Measurements from ENCODE around the gene MSH4. TPM values are rescaled to one million over a fixed set of nuclear protein-coding genes. Genes with fewer than 3 reads are reported as not detected.
"Not testable (repeated sequence)": the region's sequence is repeated elsewhere in the genome, so short reads cannot be mapped to it uniquely, and the experiment has no call there.

Gene MSH4
- total and polyA plus RNA-seq, 4 donors: 0.46 to 0.72 (median 0.68) TPM; not detected in 1

GRCh38 chr1:75777812-75778211 lies 18.9 kb upstream of the MSH4 start:
- H3K27ac ChIP-seq (ENCODE audit: low read depth in 1 of 2, low read length in 2 of 2); ATAC-seq (ENCODE audit: low FRiP score); DNase-seq; H3K36me3 ChIP-seq (ENCODE audit: control insufficient read depth in 1 of 2, insufficient read depth in 2 of 2, low read length in 1 of 2); H3K4me3 ChIP-seq (ENCODE audit: low read length in 2 of 2); H3K9me3 ChIP-seq (ENCODE audit: control insufficient read depth, low read length); H3K4me1 ChIP-seq (ENCODE audit: control insufficient read depth in 1 of 2, insufficient read depth in 2 of 2, low read length in 2 of 2); H3K27me3 ChIP-seq (ENCODE audit: control insufficient read depth in 1 of 2, insufficient read depth in 2 of 2, low read length in 1 of 2); intact Hi-C loops (cut with DNase I): not testable (repeated sequence)
- 84 to 93% methylated on average over 4 of the region's 4 CpGs for WGBS, 2 donors

GRCh38 chr1:75778694-75779093 lies 18.0 kb upstream of the MSH4 start:
- H3K27me3 ChIP-seq (ENCODE audit: control insufficient read depth in 1 of 2, insufficient read depth in 2 of 2, low read length in 1 of 2); H3K9me3 ChIP-seq (ENCODE audit: control insufficient read depth, low read length); H3K4me1 ChIP-seq (ENCODE audit: control insufficient read depth in 1 of 2, insufficient read depth in 2 of 2, low read length in 2 of 2); H3K27ac ChIP-seq (ENCODE audit: low read depth in 1 of 2, low read length in 2 of 2); DNase-seq; intact Hi-C loops (cut with DNase I); H3K36me3 ChIP-seq (ENCODE audit: control insufficient read depth in 1 of 2, insufficient read depth in 2 of 2, low read length in 1 of 2); H3K4me3 ChIP-seq (ENCODE audit: low read length in 2 of 2); ATAC-seq (ENCODE audit: low FRiP score): not testable (repeated sequence)
- WGBS, 2 donors: 86 to 87% methylated on average over 5 of the region's 5 CpGs

- H3K27ac ChIP-seq (ENCODE audit: low read depth in 1 of 2, low read length in 2 of 2); H3K4me3 ChIP-seq (ENCODE audit: low read length in 2 of 2); H3K36me3 ChIP-seq (ENCODE audit: control insufficient read depth in 1 of 2, insufficient read depth in 2 of 2, low read length in 1 of 2); H3K27me3 ChIP-seq (ENCODE audit: control insufficient read depth in 1 of 2, insufficient read depth in 2 of 2, low read length in 1 of 2); H3K9me3 ChIP-seq (ENCODE audit: control insufficient read depth, low read length); H3K4me1 ChIP-seq (ENCODE audit: control insufficient read depth in 1 of 2, insufficient read depth in 2 of 2, low read length in 2 of 2); intact Hi-C loops (cut with DNase I); ATAC-seq (ENCODE audit: low FRiP score); DNase-seq: not testable (repeated sequence)
- WGBS, 2 donors: 75 to 81% methylated on average over 4 of the region's 4 CpGs
Observed at GRCh38 chr1:75780183-75780582, 16.5 kb upstream of the MSH4 start.

- not testable (repeated sequence) for H3K4me3 ChIP-seq (ENCODE audit: low read length in 2 of 2); H3K27ac ChIP-seq (ENCODE audit: low read depth in 1 of 2, low read length in 2 of 2); DNase-seq; H3K27me3 ChIP-seq (ENCODE audit: control insufficient read depth in 1 of 2, insufficient read depth in 2 of 2, low read length in 1 of 2); H3K4me1 ChIP-seq (ENCODE audit: control insufficient read depth in 1 of 2, insufficient read depth in 2 of 2, low read length in 2 of 2); H3K36me3 ChIP-seq (ENCODE audit: control insufficient read depth in 1 of 2, insufficient read depth in 2 of 2, low read length in 1 of 2); H3K9me3 ChIP-seq (ENCODE audit: control insufficient read depth, low read length); ATAC-seq (ENCODE audit: low FRiP score)
- intact Hi-C loops (cut with DNase I): loop anchor here in 1 of 2 donors (2.0 kb wide), 1 partner anchor 15 kb away; no protein-coding TSS in a partner anchor
- WGBS, 2 donors: 93 to 95% methylated on average over 4 of the region's 4 CpGs
Observed at GRCh38 chr1:75783920-75784319, 12.8 kb upstream of the MSH4 start.

GRCh38 chr1:75785320-75785982 lies 11.2 kb upstream of the MSH4 start:
- WGBS, 2 donors: 10 to 11% methylated on average over 9 of the region's 9 CpGs
- H3K4me1 ChIP-seq (ENCODE audit: control insufficient read depth in 1 of 2, insufficient read depth in 2 of 2, low read length in 2 of 2): peaks cover 2 to 11% of the 10 kb centered on the region in 2 donors
- peak overlapping the region; percentile 68 to 85 for H3K27ac ChIP-seq (ENCODE audit: low read depth in 1 of 2, low read length in 2 of 2)
- H3K9me3 ChIP-seq (ENCODE audit: control insufficient read depth, low read length): no peaks in the 10 kb centered on the region
- DNase-seq: no peak
- no peaks in the 10 kb centered on the region for H3K27me3 ChIP-seq (ENCODE audit: control insufficient read depth in 1 of 2, insufficient read depth in 2 of 2, low read length in 1 of 2)
- no peaks in the 10 kb centered on the region for H3K36me3 ChIP-seq (ENCODE audit: control insufficient read depth in 1 of 2, insufficient read depth in 2 of 2, low read length in 1 of 2)
- intact Hi-C loops (cut with DNase I): loop anchor here (2.0 to 5.0 kb wide), 2 partner anchors 17 to 63 kb away; partner anchors contain the start of gene ACADM (in 1 of the 2)
- H3K4me3 ChIP-seq (ENCODE audit: low read length in 2 of 2): peak overlapping the region; percentile 50 to 60
- ATAC-seq (ENCODE audit: low FRiP score): peak; percentile 57

GRCh38 chr1:75785983-75786853 lies 10.5 kb upstream of the MSH4 start, which contains the start of gene RABGGTB:
Gene RABGGTB, plus strand, starts transcription at chr1:75786256. Its CDS starts 16 bp downstream, at chr1:75786272.
- Histone ChIP-seq H3K4me3 (ENCODE audit: low read length in 2 of 2) (peak within 1 kb of the TSS; percentile 84 to 98), H3K36me3 (ENCODE audit: control insufficient read depth in 1 of 2, insufficient read depth in 2 of 2, low read length in 1 of 2) (peaks cover 0 to 2% of the 10 kb centered on the region in 2 donors), H3K27me3 (ENCODE audit: control insufficient read depth in 1 of 2, insufficient read depth in 2 of 2, low read length in 1 of 2) (no peaks in the 10 kb centered on the region), H3K4me1 (ENCODE audit: control insufficient read depth in 1 of 2, insufficient read depth in 2 of 2, low read length in 2 of 2) (peaks cover 2 to 11% of the 10 kb centered on the region in 2 donors), H3K9me3 (ENCODE audit: control insufficient read depth, low read length) (no peaks in the 10 kb centered on the region), H3K27ac (ENCODE audit: low read depth in 1 of 2, low read length in 2 of 2) (peak within 1 kb of the TSS; percentile 71 to 85)
- DNase-seq: peak; percentile 97
- WGBS, 2 donors: 0 to 1% methylated on average over 28 of the region's 28 CpGs
- ATAC-seq (ENCODE audit: low FRiP score): peak; percentile 100
- intact Hi-C loops (cut with DNase I): loop anchor here (1.0 to 5.0 kb wide), 3 partner anchors 17 to 64 kb away; partner anchors contain the start of gene ACADM (in 2 of the 2)

- Histone ChIP-seq H3K9me3 (ENCODE audit: control insufficient read depth, low read length) (no peaks in the 10 kb centered on the region), H3K27me3 (ENCODE audit: control insufficient read depth in 1 of 2, insufficient read depth in 2 of 2, low read length in 1 of 2) (no peaks in the 10 kb centered on the region), H3K27ac (ENCODE audit: low read depth in 1 of 2, low read length in 2 of 2) (peak overlapping the region in 1 of 2 donors; percentile 43), H3K36me3 (ENCODE audit: control insufficient read depth in 1 of 2, insufficient read depth in 2 of 2, low read length in 1 of 2) (peaks cover 0 to 2% of the 10 kb centered on the region in 2 donors), H3K4me1 (ENCODE audit: control insufficient read depth in 1 of 2, insufficient read depth in 2 of 2, low read length in 2 of 2) (peaks cover 2 to 11% of the 10 kb centered on the region in 2 donors), H3K4me3 (ENCODE audit: low read length in 2 of 2) (peak overlapping the region; percentile 84 to 98)
- WGBS, 2 donors: 2% methylated on average over 10 of the region's 10 CpGs
- DNase-seq: no peak
- intact Hi-C loops (cut with DNase I): loop anchor here (1.0 to 5.0 kb wide), 2 partner anchors 63 to 65 kb away; partner anchors contain the start of gene ACADM (in 2 of the 2)
- no peak for ATAC-seq (ENCODE audit: low FRiP score)
Observed at GRCh38 chr1:75786901-75787493, 9.7 kb upstream of the MSH4 start.

GRCh38 chr1:75787524-75787923 lies 9.2 kb upstream of the MSH4 start:
- peak overlapping the region in 1 of 2 donors; percentile 43 for H3K27ac ChIP-seq (ENCODE audit: low read depth in 1 of 2, low read length in 2 of 2)
- 15 to 16% methylated on average over 4 of the region's 4 CpGs for WGBS, 2 donors
- no peaks in the 10 kb centered on the region for H3K27me3 ChIP-seq (ENCODE audit: control insufficient read depth in 1 of 2, insufficient read depth in 2 of 2, low read length in 1 of 2)
- H3K36me3 ChIP-seq (ENCODE audit: control insufficient read depth in 1 of 2, insufficient read depth in 2 of 2, low read length in 1 of 2): peaks cover 0 to 4% of the 10 kb centered on the region in 2 donors
- ATAC-seq (ENCODE audit: low FRiP score): no peak
- H3K9me3 ChIP-seq (ENCODE audit: control insufficient read depth, low read length): no peaks in the 10 kb centered on the region
- peak overlapping the region; percentile 84 to 98 for H3K4me3 ChIP-seq (ENCODE audit: low read length in 2 of 2)
- no peak for DNase-seq
- peaks cover 2 to 11% of the 10 kb centered on the region in 2 donors for H3K4me1 ChIP-seq (ENCODE audit: control insufficient read depth in 1 of 2, insufficient read depth in 2 of 2, low read length in 2 of 2)
- intact Hi-C loops (cut with DNase I): loop anchor here in 1 of 2 donors (5.0 kb wide), 1 partner anchor 65 kb away; the partner anchor contains the start of gene ACADM
